ENCODE measurements around the gene CFAP221.

GRCh38 chr2:119679846-119680245 lies 135.6 kb downstream of the CFAP221 start:
- TF ChIP-seq CTCF (IDR thresholded peaks at IDR 0.05; ENCODE audit: insufficient read depth, low read length, poor library complexity, severe bottlenecking) (no peak), EZH2phosphoT487 (conservative IDR thresholded peaks at IDR 0.05; ENCODE audit: low read length) (no peak)

Measured in SU-DHL-6 (cell line).